Ovary (tissue), 9 donors: ENCODE data around the gene PARP9. TPM values are rescaled to one million over a fixed set of nuclear protein-coding genes. Genes with fewer than 3 reads are reported as not detected.

Experiments used
- DNase-seq, 5 donors: peaks; one replicate each; pipeline ENCODE4 v3.0.0-alpha.2; 2019 to 2020
- H3K27ac ChIP-seq, 2 donors: fragments of 200-600 bp; one replicate each; pipeline versions ENCODE4 v1.5.1 to v1.8.0; 2019 to 2022
- H3K27me3 ChIP-seq: fragments of 200-600 bp; one replicate; pipeline ENCODE4 v1.8.0; 2022
- H3K36me3 ChIP-seq: fragments of 200-600 bp; sonication (generic); one replicate; pipeline ENCODE4 v1.5.1; 2019
- H3K4me1 ChIP-seq: one replicate; pipeline ENCODE4 v1.8.1; 2013; ENCODE audit warnings: mild to moderate bottlenecking, moderate library complexity; ENCODE audit not compliant: insufficient read depth
- H3K4me3 ChIP-seq: fragments of 200-600 bp; sonication (generic); one replicate; pipeline ENCODE4 v1.5.1; 2017
- H3K9me3 ChIP-seq, 2 donors: fragments of 200-600 bp in 1 of 2; sonication (generic) in 1 of 2; one replicate each; pipeline versions ENCODE4 v1.5.1 to v1.8.1; 2013 to 2019; ENCODE audit warnings: mild to moderate bottlenecking in 1 of 2, moderate library complexity in 1 of 2
- EP300 ChIP-seq: sonication (generic); formaldehyde crosslinking; IDR thresholded peaks from one replicate; pipeline ENCODE4 v1.6.1; 2017; ENCODE audit warnings: antibody characterized with exemption
- POLR2A ChIP-seq: fragments of 450-650 bp; IDR thresholded peaks from one replicate; pipeline ENCODE4 v1.6.1; 2017; ENCODE audit warnings: antibody characterized with exemption, mild to moderate bottlenecking, moderate library complexity
- WGBS, 3 donors: extraction: QIAGEN DNeasy Blood & Tissue Kit in 1 of 3; methylation state at CpG; one replicate each; pipeline versions ENCODE4 v1.1.5 to v1.1.7; 2013 to 2017; 5-methylcytosine and 5-hydroxymethylcytosine counted together
- intact Hi-C, 4 donors: fragments of 100-400 bp; cut with DNase I; formaldehyde crosslinking; loops; one replicate each; pipeline versions ENCODE4 v1.11.0 to v1.15.1; 2022 to 2023
- polyA plus RNA-seq, 2 donors: library from polyadenylated mRNA; stranded (reverse); fragments of 200-250 nt in 1 of 2; fragments of 350-450 nt in 1 of 2; fragmentation: Illumina TruSeq in 1 of 2; extraction: RNeasy Lipid Tissue Mini Kit (QIAGEN cat#74804) in 1 of 2; gene quantifications; one replicate each; pipeline ENCODE4 v1.2.3, GENCODE V29; 2013 to 2014
- total RNA-seq, 7 donors: library from RNA; depleted of rRNA in 2 of 7; stranded (reverse); fragments of >200 nt in 2 of 7; fragmentation: NEBNext Ultra II Directional in 3 of 7; extraction: Animal tissue kit (Norgen Biotek cat#: 25700) in 3 of 7; gene quantifications; one replicate each; pipeline versions ENCODE4 v1.1.0 to v1.2.4, GENCODE V29; 2016 to 2023
- TF ChIP-seq, protein P1 (sequence below), 3 donors: fragments of 450-650 bp in 2 of 3; fragments of 200-600 bp in 1 of 3; IDR thresholded peaks; one replicate each; pipeline versions ENCODE4 v1.5.1 to v1.8.0; 2016 to 2022; ENCODE audit warnings: antibody characterized with exemption in 3 of 3, mild to moderate bottlenecking in 1 of 3
- donor health status: DM: no; HTN: no; CAD: no; lungs with moderate emphysema.
- donor health status: DM: no; HTN: no; CAD: no.
- donor health status: Bipolar disorder and iron deficiency.
- donor health status: DM: yes; HTN: yes; CAD: no.
- donor health status: DM: no; HTN: no; CAD: no.
- donor health status: DM: yes; HTN: yes; CAD: no.

The PARP9 gene
- total and polyA plus RNA-seq, 9 donors: 14.4 to 46.2 (median 23.0) TPM

DNA sequence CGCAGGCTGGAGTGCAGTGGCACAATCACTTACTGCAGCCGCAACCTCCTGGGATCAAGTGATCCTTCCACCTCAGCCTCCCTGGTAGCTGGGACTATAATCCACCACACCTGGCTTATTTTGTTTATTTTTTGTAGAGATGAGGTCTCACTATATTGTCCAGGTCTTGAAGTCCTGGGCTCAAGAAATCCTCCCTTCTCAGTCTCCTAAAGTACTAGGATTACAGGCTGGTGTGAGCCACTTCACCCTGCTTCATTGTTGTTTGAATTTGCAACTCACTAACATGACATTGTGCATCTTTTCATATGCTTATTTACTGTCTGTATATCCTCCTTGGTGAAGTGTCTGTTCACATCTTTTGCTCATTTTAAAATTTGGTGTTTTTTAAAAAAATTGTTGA lies 23.5 kb upstream of the PARP9 start:
- intact Hi-C loops: no loop called here
- no peak for DNase-seq
- Histone ChIP-seq H3K36me3 (no peaks in the 10 kb centered on the region), H3K4me1 (no peaks in the 10 kb centered on the region), H3K9me3 (no peaks in the 10 kb centered on the region), H3K4me3 (no peak overlapping the region), H3K27me3 (no peaks in the 10 kb centered on the region), H3K27ac (no peak overlapping the region)
- TF ChIP-seq POLR2A (no peak), EP300 (no peak)
- TF ChIP-seq, protein P1, sequence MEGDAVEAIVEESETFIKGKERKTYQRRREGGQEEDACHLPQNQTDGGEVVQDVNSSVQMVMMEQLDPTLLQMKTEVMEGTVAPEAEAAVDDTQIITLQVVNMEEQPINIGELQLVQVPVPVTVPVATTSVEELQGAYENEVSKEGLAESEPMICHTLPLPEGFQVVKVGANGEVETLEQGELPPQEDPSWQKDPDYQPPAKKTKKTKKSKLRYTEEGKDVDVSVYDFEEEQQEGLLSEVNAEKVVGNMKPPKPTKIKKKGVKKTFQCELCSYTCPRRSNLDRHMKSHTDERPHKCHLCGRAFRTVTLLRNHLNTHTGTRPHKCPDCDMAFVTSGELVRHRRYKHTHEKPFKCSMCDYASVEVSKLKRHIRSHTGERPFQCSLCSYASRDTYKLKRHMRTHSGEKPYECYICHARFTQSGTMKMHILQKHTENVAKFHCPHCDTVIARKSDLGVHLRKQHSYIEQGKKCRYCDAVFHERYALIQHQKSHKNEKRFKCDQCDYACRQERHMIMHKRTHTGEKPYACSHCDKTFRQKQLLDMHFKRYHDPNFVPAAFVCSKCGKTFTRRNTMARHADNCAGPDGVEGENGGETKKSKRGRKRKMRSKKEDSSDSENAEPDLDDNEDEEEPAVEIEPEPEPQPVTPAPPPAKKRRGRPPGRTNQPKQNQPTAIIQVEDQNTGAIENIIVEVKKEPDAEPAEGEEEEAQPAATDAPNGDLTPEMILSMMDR (IDR thresholded peaks at IDR 0.05): no peak
- 47 to 85% (median 49%) methylated on average over 2 of the region's 2 CpGs for WGBS, 3 donors

DNA sequence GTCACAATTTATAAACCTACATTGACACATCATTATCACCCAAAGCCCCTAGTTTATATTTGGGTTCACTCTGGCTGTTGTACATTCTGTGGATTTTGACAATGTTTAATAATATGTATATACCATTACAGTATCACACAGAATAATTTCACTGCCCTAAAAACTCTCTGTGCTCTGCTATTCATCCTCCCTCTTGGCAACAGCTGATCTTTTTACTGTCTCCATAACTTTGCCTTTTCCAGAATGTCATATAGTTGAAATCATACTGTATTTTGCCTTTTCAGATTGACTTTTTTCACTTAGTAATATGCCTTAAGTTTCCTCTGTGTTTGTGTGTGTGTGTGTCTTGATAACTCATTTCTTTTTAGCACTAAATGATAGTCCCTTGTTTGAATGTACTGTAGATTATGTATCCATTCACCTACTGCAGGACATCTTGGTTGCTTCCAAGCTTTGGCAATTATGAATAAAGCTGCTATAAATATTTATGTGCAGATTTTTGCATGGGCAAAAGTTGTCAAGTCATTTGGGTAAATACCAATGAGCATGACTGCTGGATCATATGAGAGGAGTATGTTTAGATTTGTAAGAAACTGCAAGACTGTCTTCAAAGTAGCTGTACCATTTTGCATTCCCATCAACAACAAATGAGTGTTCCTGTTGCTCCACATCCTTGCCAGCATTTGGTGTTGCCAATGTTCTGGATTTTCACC lies 22.8 kb upstream of the PARP9 start:
- H3K4me1 ChIP-seq: no peaks in the 10 kb centered on the region
- no peak overlapping the region for H3K4me3 ChIP-seq
- intact Hi-C loops: no loop called here
- no peaks in the 10 kb centered on the region for H3K27me3 ChIP-seq
- no peak for DNase-seq
- no peaks in the 10 kb centered on the region for H3K36me3 ChIP-seq
- H3K9me3 ChIP-seq: no peaks in the 10 kb centered on the region
- no peak overlapping the region for H3K27ac ChIP-seq
- TF ChIP-seq POLR2A: no peak
- TF ChIP-seq, protein P1 (IDR thresholded peaks at IDR 0.05): no peak
- TF ChIP-seq EP300: no peak

DNA sequence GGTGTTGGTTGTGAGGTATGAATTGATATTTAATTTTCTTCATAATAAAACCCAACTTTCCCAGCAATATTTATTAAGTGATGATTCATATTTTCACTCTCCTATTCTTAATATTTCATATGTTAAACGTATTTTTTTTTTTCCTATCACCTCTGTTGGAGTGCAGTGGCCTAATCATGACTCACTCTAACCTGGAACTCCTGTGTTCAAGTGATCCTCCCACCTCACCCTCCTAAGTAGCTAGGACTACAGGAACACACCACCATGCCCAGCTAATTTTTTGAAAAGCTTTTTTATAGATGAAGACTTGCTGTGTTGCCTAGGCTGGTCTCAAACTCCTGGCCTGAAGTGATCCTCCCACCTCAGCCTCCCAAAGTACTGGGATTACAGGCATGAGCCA lies 22.0 kb upstream of the PARP9 start:
- H3K4me3 ChIP-seq: no peak overlapping the region
- H3K27ac ChIP-seq: no peak overlapping the region
- no peaks in the 10 kb centered on the region for H3K36me3 ChIP-seq
- 29 to 60% (median 45%) methylated on average over 1 of the region's 1 CpG for WGBS, 3 donors
- no peaks in the 10 kb centered on the region for H3K27me3 ChIP-seq
- H3K4me1 ChIP-seq: no peaks in the 10 kb centered on the region
- intact Hi-C loops: no loop called here
- TF ChIP-seq POLR2A (no peak), EP300 (no peak)
- no peak for DNase-seq
- H3K9me3 ChIP-seq: no peaks in the 10 kb centered on the region

DNA sequence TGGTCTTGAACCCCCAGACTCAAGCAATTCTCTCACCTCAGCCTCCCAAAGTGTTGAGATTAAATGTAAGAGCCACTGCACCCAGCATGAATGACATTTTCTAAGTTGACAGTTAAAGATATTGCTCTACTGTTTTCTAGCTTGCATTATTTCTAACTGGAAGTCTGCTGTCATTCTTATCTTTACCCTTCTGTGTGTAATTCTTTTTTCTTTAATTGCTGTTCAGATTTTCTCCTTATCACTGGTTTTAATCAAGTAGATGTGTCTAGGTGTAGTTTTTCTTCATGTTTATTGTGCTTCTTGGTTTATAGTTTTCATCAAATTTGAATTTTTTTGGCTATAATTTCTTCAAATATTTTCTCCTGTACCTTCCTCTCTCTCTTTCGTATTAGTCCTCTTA lies 18.3 kb upstream of the PARP9 start:
- intact Hi-C loops: no loop called here

DNA sequence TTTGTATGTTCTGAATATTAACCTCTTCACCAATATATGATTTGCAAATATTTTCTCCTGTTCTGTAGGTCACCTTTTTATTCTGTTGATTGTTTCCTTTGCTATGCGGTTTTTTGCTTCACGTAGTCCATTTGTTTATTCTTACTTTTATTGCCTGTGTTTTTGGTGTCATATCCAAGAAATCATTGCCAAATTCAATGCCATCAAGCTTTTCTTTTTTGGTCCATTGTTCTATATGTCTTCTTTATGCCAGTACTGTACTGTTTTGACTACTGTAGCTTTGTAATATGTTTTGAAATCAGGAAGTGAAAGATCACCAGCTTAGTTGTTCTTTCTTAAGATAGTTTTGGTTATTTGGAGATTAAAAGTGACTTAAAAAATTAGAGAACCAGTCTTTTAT lies 17.5 kb upstream of the PARP9 start:
- no peak overlapping the region for H3K27ac ChIP-seq
- intact Hi-C loops: no loop called here
- no peak for DNase-seq
- no peaks in the 10 kb centered on the region for H3K27me3 ChIP-seq
- 94 to 99% (median 97%) methylated on average over 2 of the region's 2 CpGs for WGBS, 3 donors
- H3K9me3 ChIP-seq: no peaks in the 10 kb centered on the region
- no peak overlapping the region for H3K4me3 ChIP-seq
- no peak for TF ChIP-seq EP300
- no peak for TF ChIP-seq POLR2A
- TF ChIP-seq, protein P1 (IDR thresholded peaks at IDR 0.05): no peak
- H3K4me1 ChIP-seq: no peaks in the 10 kb centered on the region
- no peaks in the 10 kb centered on the region for H3K36me3 ChIP-seq

More for the DNA sequence above, 18.3 kb upstream of the PARP9 start:
- Histone ChIP-seq H3K27ac (no peak overlapping the region), H3K27me3 (no peaks in the 10 kb centered on the region), H3K4me3 (no peak overlapping the region), H3K36me3 (no peaks in the 10 kb centered on the region), H3K4me1 (no peaks in the 10 kb centered on the region), H3K9me3 (no peaks in the 10 kb centered on the region)
- DNase-seq: no peak
- TF ChIP-seq, protein P1 (IDR thresholded peaks at IDR 0.05): no peak
- TF ChIP-seq EP300 (no peak), POLR2A (no peak)
- 92 to 95% (median 95%) methylated on average over 1 of the region's 1 CpG for WGBS, 3 donors
